GM18508 (cell line): ENCODE measurements around the gene PLEKHA7.
A peak's percentile ranks its signal among the peaks of the same experiment; 100 is the strongest.
"Not testable (repeated sequence)": the region's sequence is repeated elsewhere in the genome, so short reads cannot be mapped to it uniquely, and the experiment has no call there.

Experiments used
- ATAC-seq: cut with Tn5 transposase; IDR thresholded peaks from one replicate; pipeline ENCODE4 v1.9.1; 2021; ENCODE audit warnings: moderate number of reproducible peaks; ENCODE audit not compliant: insufficient read depth, unreplicated experiment

PLEKHA7 gene

DNA sequence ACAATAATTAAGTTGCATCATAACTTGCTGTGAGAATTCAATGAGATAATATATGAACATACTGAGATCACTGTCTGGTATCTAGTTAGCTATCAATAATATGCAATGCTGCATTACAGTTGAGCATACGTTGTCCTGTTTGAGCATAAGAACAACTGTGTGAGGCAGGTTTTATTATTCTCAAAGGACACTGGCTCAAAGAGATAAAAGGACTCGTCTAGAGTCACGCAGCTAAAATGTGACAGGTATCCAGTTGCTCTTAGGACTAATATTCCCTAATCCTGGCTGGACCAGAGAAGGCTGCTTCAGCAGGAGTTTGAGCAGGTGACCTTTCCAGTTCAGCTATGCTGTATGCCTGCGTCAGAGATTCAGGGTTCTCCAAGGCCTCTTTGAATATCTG lies 92.5 kb downstream of the PLEKHA7 start:
- no peak for ATAC-seq

GRCh38 chr11:16921019-16921418 lies 93.2 kb downstream of the PLEKHA7 start:
- ATAC-seq = no peak

- ATAC-seq = no peak
Observed at GRCh38 chr11:16920559-16920958, 93.7 kb downstream of the PLEKHA7 start.

- not testable (repeated sequence) for ATAC-seq
Observed at GRCh38 chr11:16918543-16919182, 95.6 kb downstream of the PLEKHA7 start.

GRCh38 chr11:16917941-16918340 lies 96.3 kb downstream of the PLEKHA7 start:
- ATAC-seq = no peak

DNA sequence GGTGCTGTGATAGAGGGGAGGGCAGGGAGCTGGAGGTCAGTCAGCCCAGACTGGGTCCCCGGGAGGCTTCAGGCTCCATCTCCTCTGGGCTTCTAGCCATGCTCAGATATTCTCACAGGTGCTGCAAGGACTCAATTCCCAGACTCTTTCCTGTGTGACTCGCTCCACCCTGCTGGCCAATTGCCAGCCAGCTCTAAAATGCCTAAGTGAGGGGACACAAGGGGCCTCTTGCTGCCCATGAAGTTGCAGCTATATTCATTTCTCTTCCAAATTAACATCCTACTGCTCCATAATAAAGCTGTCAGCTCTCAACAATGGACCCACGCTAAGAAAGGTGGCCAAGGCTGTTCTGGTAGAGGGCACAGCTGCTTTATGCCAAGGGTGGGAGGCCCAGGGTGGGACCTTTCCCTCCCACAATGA lies 101.5 kb downstream of the PLEKHA7 start:
- no peak for ATAC-seq

- ATAC-seq = no peak
Observed at GRCh38 chr11:16911658-16912057, 102.6 kb downstream of the PLEKHA7 start.

- no peak for ATAC-seq
Observed at GRCh38 chr11:16911186-16911585, 103.0 kb downstream of the PLEKHA7 start.

- ATAC-seq = peak; percentile 92
Observed at GRCh38 chr11:16909359-16910035, 104.7 kb downstream of the PLEKHA7 start.

DNA sequence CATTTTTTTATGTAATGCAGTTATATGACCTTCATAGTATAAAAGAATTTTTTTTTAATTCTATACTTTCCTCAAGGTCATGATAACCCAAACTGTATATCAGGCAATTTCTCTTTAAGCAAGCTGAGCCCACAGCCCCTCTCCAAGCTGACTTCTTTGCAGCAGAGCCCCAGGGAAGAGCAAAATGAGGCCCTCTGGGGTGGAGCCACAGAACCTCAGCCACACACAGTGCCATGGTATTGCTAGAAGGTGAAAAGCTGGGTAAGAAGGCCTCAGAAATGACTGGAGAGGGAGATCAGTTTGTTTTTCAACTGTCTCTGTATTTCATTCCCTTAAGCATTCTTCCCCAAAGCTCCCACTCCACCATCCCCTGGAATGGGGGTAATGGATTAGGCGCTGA lies 108.8 kb downstream of the PLEKHA7 start:
- no peak for ATAC-seq

- ATAC-seq = not testable (repeated sequence)
Observed at GRCh38 chr11:16904761-16905160, 109.5 kb downstream of the PLEKHA7 start.

- peak; percentile 63 for ATAC-seq
Observed at GRCh38 chr11:16902781-16903378, 111.3 kb downstream of the PLEKHA7 start.

DNA sequence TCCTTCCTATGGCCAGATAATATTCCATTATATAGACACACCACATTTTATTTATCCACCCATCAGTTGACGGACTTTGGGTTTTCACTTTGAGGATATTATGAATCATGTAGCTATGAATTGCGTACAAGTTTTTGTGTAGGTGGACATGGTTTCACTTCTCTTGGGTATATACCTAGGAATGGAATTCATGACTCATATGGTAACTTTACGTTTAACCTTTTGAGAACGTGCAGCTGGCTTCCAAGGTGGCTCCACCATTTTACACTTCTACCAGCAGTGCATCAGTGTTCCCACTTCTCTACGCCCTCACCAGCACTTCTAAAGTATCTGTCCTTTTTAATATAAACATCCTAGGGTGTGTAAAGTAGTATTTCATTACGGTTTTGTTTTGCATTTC lies 112.0 kb downstream of the PLEKHA7 start:
- peak; percentile 83 for ATAC-seq

GRCh38 chr11:16900491-16900890 lies 113.7 kb downstream of the PLEKHA7 start:
- ATAC-seq = no peak

- no peak for ATAC-seq
Observed at GRCh38 chr11:16899708-16900303, 114.4 kb downstream of the PLEKHA7 start.

- ATAC-seq = no peak
Observed at GRCh38 chr11:16898274-16898985, 115.8 kb downstream of the PLEKHA7 start.

DNA sequence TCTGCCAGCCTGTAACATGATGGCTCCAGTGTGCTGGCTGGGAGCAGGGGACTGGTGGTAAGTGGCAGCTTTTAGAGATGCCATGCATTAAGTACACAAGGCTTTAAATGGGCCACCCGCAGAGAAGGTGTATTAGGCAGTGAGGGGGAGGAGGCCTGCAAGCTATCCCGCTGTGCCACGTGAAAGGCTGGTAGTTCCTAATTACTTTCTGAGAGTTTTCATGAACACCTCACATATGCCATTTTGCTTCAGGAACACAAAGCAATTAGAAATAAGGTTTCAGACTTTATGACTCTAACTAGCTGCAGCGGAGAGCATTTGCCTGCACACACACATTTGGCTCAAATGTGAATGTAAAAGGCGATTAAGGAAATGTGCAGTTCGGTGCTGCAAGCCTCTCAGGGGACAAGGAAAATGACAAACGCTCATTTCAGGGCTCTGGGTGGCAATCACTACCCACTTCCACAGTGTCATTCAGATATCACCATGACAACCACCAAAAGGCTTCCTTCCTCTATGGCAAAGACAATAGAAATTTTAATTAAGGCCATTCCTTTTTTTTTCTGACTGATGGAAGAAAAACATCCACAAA lies 116.6 kb downstream of the PLEKHA7 start:
- ATAC-seq = no peak

GRCh38 chr11:16896729-16897469 lies 117.3 kb downstream of the PLEKHA7 start:
- no peak for ATAC-seq

- no peak for ATAC-seq
Observed at GRCh38 chr11:16895306-16895705, 118.9 kb downstream of the PLEKHA7 start.
